Suprapubic skin (tissue), 4 donors: ENCODE results near the gene CSRNP3. TPM values are rescaled to one million over a fixed set of nuclear protein-coding genes. Genes with fewer than 3 reads are reported as not detected.

Source experiments
- DNase-seq, 2 donors: peaks; one replicate each; pipeline ENCODE4 v3.0.0-alpha.2; 2019; ENCODE audit warnings: low spot score in 2 of 2
- H3K27ac ChIP-seq: fragments of 200-600 bp; sonication (generic); one replicate; pipeline ENCODE4 v1.5.1; 2019
- H3K27me3 ChIP-seq: fragments of 200-600 bp; sonication (generic); one replicate; pipeline ENCODE4 v1.5.1; 2019
- H3K36me3 ChIP-seq: fragments of 200-600 bp; sonication (generic); one replicate; pipeline ENCODE4 v1.5.1; 2019
- H3K4me1 ChIP-seq: fragments of 200-600 bp; sonication (generic); one replicate; pipeline ENCODE4 v1.5.1; 2019
- H3K4me3 ChIP-seq: fragments of 200-600 bp; sonication (generic); one replicate; pipeline ENCODE4 v1.5.1; 2019; ENCODE audit warnings: mild to moderate bottlenecking
- H3K9me3 ChIP-seq: fragments of 200-600 bp; sonication (generic); one replicate; pipeline ENCODE4 v1.5.1; 2019
- CTCF ChIP-seq, 2 donors: fragments of 200-600 bp in 1 of 2; fragments of 450-650 bp in 1 of 2; sonication (generic) in 1 of 2; IDR thresholded peaks; one replicate each; pipeline ENCODE4 v1.5.1; 2016 to 2019; ENCODE audit warnings: antibody characterized with exemption in 2 of 2, mild to moderate bottlenecking in 1 of 2, moderate library complexity in 1 of 2
- EP300 ChIP-seq: sonication (generic); formaldehyde crosslinking; IDR thresholded peaks from one replicate; pipeline ENCODE4 v1.6.1; 2017; ENCODE audit warnings: antibody characterized with exemption
- POLR2A ChIP-seq, 2 donors: fragments of 450-650 bp; IDR thresholded peaks; one replicate each; pipeline ENCODE4 v1.6.1; 2017; ENCODE audit warnings: antibody characterized with exemption in 2 of 2, mild to moderate bottlenecking in 2 of 2, moderate library complexity in 2 of 2
- POLR2AphosphoS5 ChIP-seq, 3 donors: sonication (generic); formaldehyde crosslinking; IDR thresholded peaks; one replicate each; pipeline ENCODE4 v1.6.1; 2017; ENCODE audit warnings: antibody characterized with exemption in 3 of 3
- WGBS: methylation state at CpG from one replicate; pipeline ENCODE4 v1.1.5; 2018; 5-methylcytosine and 5-hydroxymethylcytosine counted together
- total RNA-seq, 4 donors: library from RNA; depleted of rRNA; stranded (reverse); fragments of >200 nt; gene quantifications; one replicate each; pipeline ENCODE4 v1.1.0, GENCODE V29; 2016

CSRNP3 gene
- total RNA-seq, 4 donors from 2014 or later = 1.3 to 7.2 (median 4.3) TPM

- Histone ChIP-seq H3K9me3 (no peaks in the 10 kb centered on the region), H3K36me3 (no peaks in the 10 kb centered on the region), H3K27me3 (no peaks in the 10 kb centered on the region), H3K4me3 (no peak overlapping the region), H3K4me1 (no peaks in the 10 kb centered on the region), H3K27ac (no peak overlapping the region)
- DNase-seq = no peak
- TF ChIP-seq EP300 = no peak
- no peak for TF ChIP-seq POLR2A (IDR thresholded peaks at IDR 0.05)
- no peak for TF ChIP-seq CTCF (IDR thresholded peaks at IDR 0.05)
- no peak for TF ChIP-seq POLR2AphosphoS5 (IDR thresholded peaks at IDR 0.05)
- 88% methylated on average over 4 of the region's 4 CpGs for WGBS
Observed at GRCh38 chr2:165697748-165698443, 228.4 kb downstream of the CSRNP3 start.

- Histone ChIP-seq H3K27me3 (no peaks in the 10 kb centered on the region), H3K4me3 (no peak overlapping the region), H3K27ac (no peak overlapping the region), H3K9me3 (no peaks in the 10 kb centered on the region), H3K36me3 (no peaks in the 10 kb centered on the region), H3K4me1 (no peaks in the 10 kb centered on the region)
- WGBS = 5% methylated on average over 4 of the region's 4 CpGs
- no peak for DNase-seq
- TF ChIP-seq EP300 = no peak
- TF ChIP-seq CTCF (IDR thresholded peaks at IDR 0.05) = peak in 1 of 2 donors; percentile 31
Observed at GRCh38 chr2:165698444-165698884, 229.0 kb downstream of the CSRNP3 start.

- Histone ChIP-seq H3K27me3 (no peaks in the 10 kb centered on the region), H3K9me3 (no peaks in the 10 kb centered on the region), H3K4me1 (no peaks in the 10 kb centered on the region), H3K4me3 (no peak overlapping the region), H3K36me3 (no peaks in the 10 kb centered on the region), H3K27ac (no peak overlapping the region)
- TF ChIP-seq CTCF (IDR thresholded peaks at IDR 0.05) = no peak
- TF ChIP-seq POLR2AphosphoS5 (IDR thresholded peaks at IDR 0.05) = no peak
- TF ChIP-seq EP300 = no peak
- TF ChIP-seq POLR2A (IDR thresholded peaks at IDR 0.05) = no peak
- DNase-seq = no peak
- WGBS = 86% methylated on average over 2 of the region's 2 CpGs
Observed at GRCh38 chr2:165699946-165700345, 230.4 kb downstream of the CSRNP3 start.

GRCh38 chr2:165700531-165700930, 231.0 kb downstream of the CSRNP3 start:
- Histone ChIP-seq H3K27me3 (no peaks in the 10 kb centered on the region), H3K36me3 (no peaks in the 10 kb centered on the region), H3K27ac (no peak overlapping the region), H3K9me3 (no peaks in the 10 kb centered on the region), H3K4me3 (no peak overlapping the region), H3K4me1 (no peaks in the 10 kb centered on the region)
- TF ChIP-seq CTCF (IDR thresholded peaks at IDR 0.05) (no peak), POLR2AphosphoS5 (IDR thresholded peaks at IDR 0.05) (no peak), POLR2A (IDR thresholded peaks at IDR 0.05) (no peak), EP300 (no peak)
- no peak for DNase-seq
- 76% methylated on average over 5 of the region's 5 CpGs for WGBS

GRCh38 chr2:165701147-165701546, 231.6 kb downstream of the CSRNP3 start:
- no peaks in the 10 kb centered on the region for H3K36me3 ChIP-seq
- H3K4me1 ChIP-seq = no peaks in the 10 kb centered on the region
- H3K9me3 ChIP-seq = no peaks in the 10 kb centered on the region
- WGBS = 55% methylated on average over 6 of the region's 6 CpGs
- TF ChIP-seq EP300 (no peak), POLR2A (IDR thresholded peaks at IDR 0.05) (no peak), CTCF (IDR thresholded peaks at IDR 0.05) (no peak), POLR2AphosphoS5 (IDR thresholded peaks at IDR 0.05) (no peak)
- no peaks in the 10 kb centered on the region for H3K27me3 ChIP-seq
- no peak for DNase-seq
- no peak overlapping the region for H3K27ac ChIP-seq
- H3K4me3 ChIP-seq = no peak overlapping the region
